MM.1S (cell line): ENCODE data around the gene ZBTB49.

Experiments
- DNase-seq: peaks from one replicate; pipeline ENCODE4 v3.0.0-alpha.2; 2015
- H2AFZ ChIP-seq: fragments of 300-600 bp; sonication (generic); 2 replicates; pipeline ENCODE4 v1.6.0; 2016; ENCODE audit warnings: antibody characterized with exemption, low read length
- H3F3A ChIP-seq: fragments of 300-600 bp; sonication (generic); 2 replicates; pipeline ENCODE4 v1.6.1; 2016; ENCODE audit warnings: mild to moderate bottlenecking, antibody characterized with exemption, low read length, moderate library complexity, mixed read lengths; ENCODE audit not compliant: insufficient read depth
- H3K27ac ChIP-seq: fragments of 300-600 bp; sonication (generic); 2 replicates; pipeline ENCODE4 v1.5.1; 2016; ENCODE audit warnings: mild to moderate bottlenecking, low read length
- H3K27me3 ChIP-seq: fragments of 300-600 bp; sonication (generic); replicated peaks from 2 replicates; pipeline ENCODE4 v1.6.0; 2016; ENCODE audit warnings: low read length; ENCODE audit not compliant: insufficient read depth
- H3K36me3 ChIP-seq: fragments of 300-600 bp; sonication (generic); replicated peaks from 2 replicates; pipeline ENCODE4 v1.6.1; 2016; ENCODE audit warnings: mild to moderate bottlenecking, low read length, mixed read lengths; ENCODE audit not compliant: insufficient read depth
- H3K4me1 ChIP-seq: fragments of 300-600 bp; sonication (generic); 2 replicates; pipeline ENCODE4 v1.6.1; 2016; ENCODE audit warnings: low read length, mixed read lengths
- H3K4me2 ChIP-seq: fragments of 300-600 bp; sonication (generic); 2 replicates; pipeline ENCODE4 v1.6.0; 2016; ENCODE audit warnings: low read depth, low read length
- H3K4me3 ChIP-seq: fragments of 300-600 bp; sonication (generic); 2 replicates; pipeline ENCODE4 v1.5.1; 2016; ENCODE audit warnings: low read length, mixed read lengths
- H3K79me2 ChIP-seq: fragments of 300-600 bp; sonication (generic); 2 replicates; pipeline ENCODE4 v1.6.1; 2016; ENCODE audit warnings: mixed run types, low read length, mixed read lengths
- H3K9ac ChIP-seq: fragments of 300-600 bp; sonication (generic); 2 replicates; pipeline ENCODE4 v1.6.1; 2016; ENCODE audit warnings: low read length, mixed read lengths
- H3K9me2 ChIP-seq: fragments of 300-600 bp; sonication (generic); replicated peaks from 2 replicates; pipeline ENCODE4 v1.6.1; 2016; ENCODE audit warnings: mild to moderate bottlenecking, low read length, mixed read lengths; ENCODE audit not compliant: insufficient read depth
- H3K9me3 ChIP-seq: fragments of 300-600 bp; sonication (generic); replicated peaks from 2 replicates; pipeline ENCODE4 v1.6.1; 2016; ENCODE audit warnings: mild to moderate bottlenecking, low read length, mixed read lengths; ENCODE audit not compliant: insufficient read depth
- H4K20me1 ChIP-seq: fragments of 300-600 bp; sonication (generic); 2 replicates; pipeline ENCODE4 v1.6.1; 2016; ENCODE audit warnings: mild to moderate bottlenecking, low read length, moderate library complexity, mixed read lengths; ENCODE audit not compliant: insufficient read depth
- EZH2 ChIP-seq: fragments of 300-600 bp; sonication (generic); optimal IDR thresholded peaks from 2 replicates; pipeline ENCODE3; 2017; ENCODE audit warnings: low read depth, mild to moderate bottlenecking, antibody characterized with exemption, low read length, mixed read lengths
- EZH2phosphoT487 ChIP-seq: fragments of 300-600 bp; sonication (generic); IDR thresholded peaks from 2 replicates; pipeline ENCODE4 v1.6.1; 2018; ENCODE audit warnings: antibody characterized with exemption, low read length
- TF ChIP-seq, protein P1 (sequence below): fragments of 300-600 bp; sonication (generic); IDR thresholded peaks from 2 replicates; pipeline ENCODE4 v1.5.1; 2016; ENCODE audit warnings: antibody characterized with exemption, low read length, mixed read lengths

The ZBTB49 gene

DNA sequence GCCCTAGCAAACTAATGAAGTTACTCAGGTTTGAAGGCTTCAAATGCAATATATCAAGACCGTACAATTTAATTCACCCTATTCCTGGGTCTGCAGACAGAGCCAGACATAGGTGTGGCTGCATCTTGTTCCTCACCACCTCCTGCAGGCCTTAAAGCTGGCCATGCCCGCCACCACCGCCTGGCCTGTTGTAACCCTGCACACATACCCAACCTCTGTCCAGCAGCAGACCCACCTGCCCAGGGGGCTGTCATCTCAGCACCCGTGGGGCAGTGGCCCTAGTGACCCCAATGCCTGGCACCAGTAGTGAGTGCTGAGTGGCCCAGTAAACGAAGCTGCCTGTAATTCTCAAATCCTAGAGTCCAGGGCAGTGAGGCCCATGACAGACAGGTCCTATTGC is 40.7 kb downstream of the ZBTB49 start:
- Histone ChIP-seq H4K20me1 (no peaks in the 10 kb centered on the region), H3K9ac (no peak overlapping the region), H3F3A (no peaks in the 10 kb centered on the region), H3K27ac (no peak overlapping the region), H3K4me1 (no peaks in the 10 kb centered on the region), H3K9me2 (no peaks in the 10 kb centered on the region), H3K9me3 (no peaks in the 10 kb centered on the region), H3K79me2 (no peaks in the 10 kb centered on the region), H3K4me2 (no peak overlapping the region), H3K27me3 (no peaks in the 10 kb centered on the region), H2AFZ (no peak overlapping the region), H3K4me3 (no peak overlapping the region), H3K36me3 (no peaks in the 10 kb centered on the region)
- no peak for DNase-seq
- TF ChIP-seq, protein P1, sequence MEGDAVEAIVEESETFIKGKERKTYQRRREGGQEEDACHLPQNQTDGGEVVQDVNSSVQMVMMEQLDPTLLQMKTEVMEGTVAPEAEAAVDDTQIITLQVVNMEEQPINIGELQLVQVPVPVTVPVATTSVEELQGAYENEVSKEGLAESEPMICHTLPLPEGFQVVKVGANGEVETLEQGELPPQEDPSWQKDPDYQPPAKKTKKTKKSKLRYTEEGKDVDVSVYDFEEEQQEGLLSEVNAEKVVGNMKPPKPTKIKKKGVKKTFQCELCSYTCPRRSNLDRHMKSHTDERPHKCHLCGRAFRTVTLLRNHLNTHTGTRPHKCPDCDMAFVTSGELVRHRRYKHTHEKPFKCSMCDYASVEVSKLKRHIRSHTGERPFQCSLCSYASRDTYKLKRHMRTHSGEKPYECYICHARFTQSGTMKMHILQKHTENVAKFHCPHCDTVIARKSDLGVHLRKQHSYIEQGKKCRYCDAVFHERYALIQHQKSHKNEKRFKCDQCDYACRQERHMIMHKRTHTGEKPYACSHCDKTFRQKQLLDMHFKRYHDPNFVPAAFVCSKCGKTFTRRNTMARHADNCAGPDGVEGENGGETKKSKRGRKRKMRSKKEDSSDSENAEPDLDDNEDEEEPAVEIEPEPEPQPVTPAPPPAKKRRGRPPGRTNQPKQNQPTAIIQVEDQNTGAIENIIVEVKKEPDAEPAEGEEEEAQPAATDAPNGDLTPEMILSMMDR, result no peak
- TF ChIP-seq EZH2phosphoT487, result no peak
- TF ChIP-seq EZH2, result no peak

DNA sequence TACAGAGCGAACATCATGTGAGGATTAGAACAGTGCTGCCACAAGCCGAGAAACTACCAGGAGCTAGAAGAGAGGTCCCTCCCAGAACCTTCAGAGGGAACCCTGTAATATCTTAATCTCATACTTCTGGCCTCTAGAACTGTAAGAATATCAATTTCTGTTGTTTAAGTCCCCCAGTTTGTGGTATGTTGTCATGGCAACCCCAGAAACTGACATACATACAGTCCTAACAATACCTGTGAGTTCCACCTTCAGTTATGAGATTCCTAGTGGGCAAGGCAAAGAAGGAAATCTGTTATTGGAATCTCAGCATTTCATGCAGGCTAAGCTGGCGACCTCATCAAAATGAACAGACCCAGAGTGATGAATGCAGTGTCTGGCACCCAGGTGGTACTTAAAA is 42.5 kb downstream of the ZBTB49 start:
- no peak overlapping the region for H3K4me2 ChIP-seq

DNA sequence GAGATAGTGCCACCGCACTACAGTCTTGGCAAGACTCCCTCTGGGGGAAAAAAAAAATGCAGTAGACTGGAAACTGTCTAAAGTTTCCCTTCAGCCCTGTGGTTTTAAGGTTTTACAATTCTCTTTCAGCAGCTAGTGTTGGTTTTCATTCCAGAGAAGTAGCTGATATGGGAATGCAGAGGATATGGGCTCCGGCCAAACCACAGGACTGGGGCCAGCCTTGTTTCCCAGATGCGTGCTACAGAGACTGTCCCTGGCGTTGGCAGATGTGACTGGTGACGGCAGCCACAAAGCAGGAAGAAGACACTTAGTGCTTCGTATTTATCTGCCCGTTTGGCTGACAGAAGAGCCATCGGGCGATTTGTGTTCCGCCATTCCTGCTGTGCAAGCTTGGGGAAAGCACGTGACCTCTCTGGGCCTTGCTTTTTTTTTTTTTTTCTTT is 43.2 kb downstream of the ZBTB49 start:
- H3K79me2 ChIP-seq, result no peaks in the 10 kb centered on the region
- H4K20me1 ChIP-seq, result no peaks in the 10 kb centered on the region
- H3K36me3 ChIP-seq, result no peaks in the 10 kb centered on the region
- H3K4me3 ChIP-seq, result no peak overlapping the region
- H3K27me3 ChIP-seq, result no peaks in the 10 kb centered on the region
- H2AFZ ChIP-seq, result no peak overlapping the region
- TF ChIP-seq, protein P1, result no peak
- TF ChIP-seq EZH2, result no peak
- TF ChIP-seq EZH2phosphoT487, result no peak
- H3K9ac ChIP-seq, result no peak overlapping the region
- H3K9me2 ChIP-seq, result no peaks in the 10 kb centered on the region
- H3F3A ChIP-seq, result no peaks in the 10 kb centered on the region
- DNase-seq, result no peak
- no peak overlapping the region for H3K27ac ChIP-seq
- no peak overlapping the region for H3K4me2 ChIP-seq
- H3K4me1 ChIP-seq, result no peaks in the 10 kb centered on the region
- no peaks in the 10 kb centered on the region for H3K9me3 ChIP-seq

More for the DNA sequence above, 42.5 kb downstream of the ZBTB49 start:
- no peaks in the 10 kb centered on the region for H3K9me3 ChIP-seq
- no peak overlapping the region for H2AFZ ChIP-seq
- H3K4me3 ChIP-seq, result no peak overlapping the region
- no peaks in the 10 kb centered on the region for H4K20me1 ChIP-seq
- H3K27me3 ChIP-seq, result no peaks in the 10 kb centered on the region
- DNase-seq, result no peak
- H3K36me3 ChIP-seq, result no peaks in the 10 kb centered on the region
- H3K9ac ChIP-seq, result no peak overlapping the region
- no peaks in the 10 kb centered on the region for H3K9me2 ChIP-seq
- no peaks in the 10 kb centered on the region for H3K79me2 ChIP-seq
- H3K27ac ChIP-seq, result no peak overlapping the region
- no peaks in the 10 kb centered on the region for H3K4me1 ChIP-seq
- TF ChIP-seq EZH2, result no peak
- TF ChIP-seq EZH2phosphoT487, result no peak
- TF ChIP-seq, protein P1, result no peak
- no peaks in the 10 kb centered on the region for H3F3A ChIP-seq
